ENCODE measurements around the gene SEMA5B. TPM values are rescaled to one million over a fixed set of nuclear protein-coding genes. Genes with fewer than 3 reads are reported as not detected.

The SEMA5B gene
- polyA plus RNA-seq, 1 donor (not counting 4 experiments of a cell fraction or from before 2014, with no cell fraction given): 0.04 TPM

GRCh38 chr3:122946185-122946584, 81.4 kb downstream of the SEMA5B start:
- H3K4me2 ChIP-seq (ENCODE audit: control insufficient read depth, extremely low read depth, insufficient read depth, low read depth, low read length): no peak overlapping the region
- no peak for DNase-seq (ENCODE audit: low read depth, low spot score)
- H3K9me3 ChIP-seq (ENCODE audit: control insufficient read depth, low read depth, low read length): no peaks in the 10 kb centered on the region
- H4K20me1 ChIP-seq (ENCODE audit: control insufficient read depth, extremely low read depth, insufficient read depth, low read length): no peaks in the 10 kb centered on the region
- H3K9me1 ChIP-seq (ENCODE audit: control insufficient read depth, extremely low read depth, insufficient read depth, low read length): no peaks in the 10 kb centered on the region
- no peak overlapping the region for H3K27ac ChIP-seq (ENCODE audit: control insufficient read depth, insufficient read depth, low read length)
- no peaks in the 10 kb centered on the region for H3K36me3 ChIP-seq (ENCODE audit: control insufficient read depth in 2 of 2, extremely low read depth in 1 of 2, insufficient read depth in 2 of 2, low read length in 2 of 2)
- no peak overlapping the region for H3K4me3 ChIP-seq (ENCODE audit: control insufficient read depth in 2 of 3, extremely low read depth in 1 of 3, insufficient read depth in 2 of 3, low read depth in 1 of 3, low read length in 3 of 3)
- TF ChIP-seq CTCF (optimal IDR thresholded peaks at IDR 0.05 in 1 of 3, IDR thresholded peaks at IDR 0.05 in 1 of 3, conservative IDR thresholded peaks at IDR 0.05 in 1 of 3; ENCODE audit: extremely low read depth in 1 of 3, insufficient read depth in 2 of 3, low read length in 3 of 3) (no peak), EZH2 (IDR thresholded peaks at IDR 0.05; ENCODE audit: low read length) (no peak)
- no peak overlapping the region for H2AFZ ChIP-seq (ENCODE audit: control insufficient read depth, low read length)
- dilution Hi-C loops (cut with MboI; ENCODE audit: extremely low pct_ligation_motif_present, low sequenced_read_pairs): no loop called here
- peaks cover 9% of the 10 kb centered on the region for H3K4me1 ChIP-seq (ENCODE audit: control insufficient read depth, extremely low read depth, insufficient read depth, low read length)
- H3K27me3 ChIP-seq (ENCODE audit: control insufficient read depth, extremely low read depth, insufficient read depth, low read length): no peaks in the 10 kb centered on the region
- FAIRE-seq: no peak
- no peaks in the 10 kb centered on the region for H3K79me2 ChIP-seq (ENCODE audit: control insufficient read depth, insufficient read depth, low read length)
- H3K9ac ChIP-seq (ENCODE audit: control insufficient read depth, extremely low read depth, insufficient read depth, low read length): no peak overlapping the region

DNA sequence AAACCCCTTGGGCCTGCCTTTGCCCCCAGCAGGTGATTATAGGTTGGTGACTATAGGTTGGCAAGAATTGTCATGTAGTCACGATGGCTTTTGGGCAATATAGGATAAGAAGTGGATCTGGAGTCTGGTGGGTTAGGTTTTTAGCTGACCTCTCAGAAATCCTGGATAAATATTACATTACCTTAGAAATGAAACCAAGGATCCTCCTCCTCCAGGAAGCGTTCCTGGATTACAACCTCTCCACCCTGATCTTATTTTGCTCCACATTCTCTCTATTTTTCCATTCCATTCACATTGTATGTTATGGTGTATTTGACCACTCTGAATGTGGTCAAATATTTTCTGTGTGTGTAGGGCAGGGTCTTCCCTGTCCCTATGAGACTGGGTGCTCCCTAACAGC, 82.3 kb downstream of the SEMA5B start:
- Histone ChIP-seq H3K4me3 (ENCODE audit: control insufficient read depth in 2 of 3, extremely low read depth in 1 of 3, insufficient read depth in 2 of 3, low read depth in 1 of 3, low read length in 3 of 3) (no peak overlapping the region), H3K9ac (ENCODE audit: control insufficient read depth, extremely low read depth, insufficient read depth, low read length) (no peak overlapping the region), H3K4me2 (ENCODE audit: control insufficient read depth, extremely low read depth, insufficient read depth, low read depth, low read length) (no peak overlapping the region), H3K79me2 (ENCODE audit: control insufficient read depth, insufficient read depth, low read length) (no peaks in the 10 kb centered on the region), H3K27me3 (ENCODE audit: control insufficient read depth, extremely low read depth, insufficient read depth, low read length) (no peaks in the 10 kb centered on the region), H3K27ac (ENCODE audit: control insufficient read depth, insufficient read depth, low read length) (no peak overlapping the region), H3K36me3 (ENCODE audit: control insufficient read depth in 2 of 2, extremely low read depth in 1 of 2, insufficient read depth in 2 of 2, low read length in 2 of 2) (no peaks in the 10 kb centered on the region), H4K20me1 (ENCODE audit: control insufficient read depth, extremely low read depth, insufficient read depth, low read length) (no peaks in the 10 kb centered on the region), H2AFZ (ENCODE audit: control insufficient read depth, low read length) (no peak overlapping the region), H3K9me3 (ENCODE audit: control insufficient read depth, low read depth, low read length) (no peaks in the 10 kb centered on the region), H3K9me1 (ENCODE audit: control insufficient read depth, extremely low read depth, insufficient read depth, low read length) (no peaks in the 10 kb centered on the region), H3K4me1 (ENCODE audit: control insufficient read depth, extremely low read depth, insufficient read depth, low read length) (peaks cover 9% of the 10 kb centered on the region)
- no peak for TF ChIP-seq CTCF (optimal IDR thresholded peaks at IDR 0.05 in 1 of 3, IDR thresholded peaks at IDR 0.05 in 1 of 3, conservative IDR thresholded peaks at IDR 0.05 in 1 of 3; ENCODE audit: extremely low read depth in 1 of 3, insufficient read depth in 2 of 3, low read length in 3 of 3)
- TF ChIP-seq EZH2 (IDR thresholded peaks at IDR 0.05; ENCODE audit: low read length): no peak
- DNase-seq (ENCODE audit: low read depth, low spot score): no peak
- dilution Hi-C loops (cut with MboI; ENCODE audit: extremely low pct_ligation_motif_present, low sequenced_read_pairs): no loop called here
- FAIRE-seq: no peak
